Activated CD4-positive, alpha-beta T cell treated with anti-CD3 and anti-CD28 coated beads for 4 hours (primary cell): ENCODE measurements around the gene ATP5F1D.
A peak's percentile ranks its signal among the peaks of the same experiment; 100 is the strongest.

Source experiments
- DNase-seq, 2 donors: peaks; one replicate each; pipeline ENCODE4 v3.0.0-alpha.2; 2020

The ATP5F1D gene

GRCh38 chr19:1248139-1248785 lies 6.7 kb downstream of the ATP5F1D start, which contains the start of gene MIDN:
MIDN (plus strand) TSS chr19:1248583; CDS start chr19:1250297, 1,714 bp downstream.
- DNase-seq, result peak; percentile 69 to 77

DNA sequence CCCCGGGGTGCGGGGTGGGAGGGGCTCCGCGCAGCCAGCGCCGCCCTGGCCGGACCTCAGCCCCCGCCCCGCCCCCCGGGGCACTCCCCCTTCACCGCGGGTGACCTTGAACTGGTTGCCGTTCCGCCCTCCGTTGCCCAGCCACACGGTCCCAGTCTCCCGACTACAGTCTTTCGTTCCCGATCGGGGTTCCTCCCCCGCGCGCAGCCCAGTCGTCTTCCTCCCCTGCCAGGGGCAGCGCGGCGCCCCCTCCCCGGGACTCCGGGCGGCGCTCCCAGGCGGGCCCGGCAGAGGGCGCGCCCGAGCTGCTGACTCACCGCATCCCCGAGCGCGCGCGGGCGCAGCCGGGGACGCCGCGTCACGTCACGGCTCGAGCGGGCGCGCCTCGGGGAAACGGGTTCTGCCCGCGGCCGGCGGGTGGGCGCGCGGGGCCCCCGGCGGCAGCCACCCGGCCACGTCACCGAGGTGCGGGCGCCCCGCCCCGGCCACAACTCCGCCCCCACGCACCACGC lies 7.3 kb downstream of the ATP5F1D start:
- peak; percentile 83 to 87 for DNase-seq

DNA sequence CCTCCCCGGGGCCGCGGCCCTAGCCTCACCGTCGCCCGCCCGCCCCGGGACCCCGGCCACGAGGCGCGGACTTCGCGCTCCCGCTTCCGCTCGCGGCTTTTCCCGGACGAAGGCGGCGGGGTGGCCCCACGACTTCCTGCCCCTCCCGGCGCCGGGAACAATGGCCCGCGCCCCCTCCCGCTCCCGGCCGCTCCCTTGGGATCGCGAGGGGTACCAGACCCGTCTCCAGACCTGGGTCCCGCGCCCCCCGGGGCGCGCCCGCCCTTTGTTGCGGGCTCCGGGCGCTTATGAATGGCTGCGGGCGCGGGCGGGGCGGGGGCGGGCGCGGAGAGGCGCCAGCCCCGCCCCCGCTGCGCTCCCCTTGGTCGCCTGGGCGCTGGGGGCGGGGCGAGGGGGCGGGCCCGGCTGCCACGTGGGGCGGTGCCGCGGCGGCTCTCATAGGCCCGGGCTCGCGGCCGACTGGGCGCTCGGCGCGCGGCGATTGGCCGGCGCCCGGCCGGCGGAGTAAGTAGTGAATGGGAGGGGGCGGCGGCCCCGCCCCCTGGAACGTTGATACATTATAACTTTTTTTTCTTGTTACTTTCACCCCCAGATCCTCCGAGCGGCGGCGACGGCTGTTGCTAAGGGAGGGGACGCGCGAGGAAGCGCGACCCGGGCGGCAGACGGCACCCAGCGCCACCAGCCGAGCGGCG lies 7.9 kb downstream of the ATP5F1D start:
- peak; percentile 92 to 94 for DNase-seq

DNA sequence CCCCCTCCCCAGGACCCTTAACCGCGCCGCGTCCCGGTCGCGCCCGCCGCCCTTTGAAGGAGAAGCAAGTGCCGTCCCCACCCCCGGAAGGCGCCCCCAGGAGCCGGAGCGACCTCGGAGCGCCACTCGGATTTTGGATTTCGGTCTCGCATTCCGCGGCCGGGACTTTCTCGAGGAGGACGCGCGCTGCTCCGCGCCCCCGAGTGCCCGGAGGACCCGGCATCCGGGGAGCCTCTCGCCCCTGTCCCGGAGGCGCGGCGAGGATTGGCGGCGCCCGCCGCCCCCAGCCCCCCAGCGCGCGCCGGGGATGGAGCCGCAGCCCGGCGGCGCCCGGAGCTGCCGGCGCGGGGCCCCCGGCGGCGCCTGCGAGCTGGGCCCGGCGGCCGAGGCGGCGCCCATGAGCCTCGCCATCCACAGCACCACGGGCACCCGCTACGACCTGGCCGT lies 8.5 kb downstream of the ATP5F1D start:
- no peak for DNase-seq

GRCh38 chr19:1250437-1251260 lies 9.1 kb downstream of the ATP5F1D start:
- peak; percentile 51 to 64 for DNase-seq

- DNase-seq, result peak; percentile 67 to 75
Measured at GRCh38 chr19:1251330-1252220, 10.0 kb downstream of the ATP5F1D start.

GRCh38 chr19:1252221-1252820 lies 10.8 kb downstream of the ATP5F1D start:
- DNase-seq, result peak; percentile 51 to 63

- DNase-seq, result peak; percentile 61 to 74
Measured at GRCh38 chr19:1252821-1253513, 11.4 kb downstream of the ATP5F1D start.

GRCh38 chr19:1253514-1254080 lies 12.0 kb downstream of the ATP5F1D start:
- no peak for DNase-seq

DNA sequence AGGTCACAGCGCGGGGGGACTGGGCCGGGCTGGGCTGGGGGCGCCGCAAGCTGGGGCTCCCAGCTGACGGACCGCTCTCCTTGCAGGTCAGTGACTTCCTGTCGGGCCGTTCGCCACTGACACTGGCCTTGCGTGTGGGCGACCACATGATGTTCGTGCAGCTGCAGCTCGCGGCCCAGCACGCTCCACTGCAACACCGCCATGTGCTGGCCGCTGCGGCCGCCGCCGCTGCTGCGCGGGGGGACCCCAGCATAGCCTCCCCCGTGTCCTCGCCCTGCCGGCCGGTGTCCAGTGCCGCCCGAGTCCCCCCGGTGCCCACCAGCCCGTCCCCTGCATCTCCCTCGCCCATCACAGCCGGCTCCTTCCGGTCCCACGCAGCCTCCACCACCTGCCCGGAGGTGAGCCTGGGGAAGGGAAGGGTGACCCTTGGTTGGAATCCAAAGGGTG lies 12.6 kb downstream of the ATP5F1D start:
- no peak for DNase-seq

DNA sequence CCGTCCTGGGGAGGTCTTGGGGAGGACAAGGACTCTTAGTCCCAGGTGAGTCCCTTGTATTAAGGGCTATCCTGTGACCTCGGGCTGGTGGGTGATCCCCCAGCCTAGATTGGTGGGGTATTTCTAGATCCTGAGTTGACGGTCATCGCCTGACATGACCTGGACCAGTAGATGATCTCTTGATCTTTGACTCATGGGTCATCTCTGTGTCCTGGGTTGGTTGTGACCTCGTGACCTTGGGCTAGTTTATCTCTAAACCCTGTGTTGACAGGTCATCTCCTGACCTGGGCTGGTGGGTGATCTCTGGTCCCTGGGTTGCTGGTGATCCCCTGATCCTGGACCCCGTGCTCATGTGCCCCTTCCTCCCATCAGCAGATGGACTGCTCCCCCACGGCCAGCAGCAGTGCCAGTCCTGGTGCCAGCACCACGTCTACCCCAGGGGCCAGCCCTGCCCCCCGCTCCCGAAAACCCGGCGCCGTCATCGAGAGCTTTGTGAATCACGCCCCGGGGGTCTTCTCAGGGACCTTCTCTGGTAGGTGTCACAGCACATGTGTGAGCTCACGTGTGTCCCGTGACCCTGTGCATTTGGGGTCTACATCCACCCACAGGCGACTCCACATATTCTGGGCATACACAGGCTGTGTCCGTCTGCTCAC lies 13.1 kb downstream of the ATP5F1D start:
- no peak for DNase-seq

- no peak for DNase-seq
Measured at GRCh38 chr19:1255186-1256161, 13.9 kb downstream of the ATP5F1D start.

DNA sequence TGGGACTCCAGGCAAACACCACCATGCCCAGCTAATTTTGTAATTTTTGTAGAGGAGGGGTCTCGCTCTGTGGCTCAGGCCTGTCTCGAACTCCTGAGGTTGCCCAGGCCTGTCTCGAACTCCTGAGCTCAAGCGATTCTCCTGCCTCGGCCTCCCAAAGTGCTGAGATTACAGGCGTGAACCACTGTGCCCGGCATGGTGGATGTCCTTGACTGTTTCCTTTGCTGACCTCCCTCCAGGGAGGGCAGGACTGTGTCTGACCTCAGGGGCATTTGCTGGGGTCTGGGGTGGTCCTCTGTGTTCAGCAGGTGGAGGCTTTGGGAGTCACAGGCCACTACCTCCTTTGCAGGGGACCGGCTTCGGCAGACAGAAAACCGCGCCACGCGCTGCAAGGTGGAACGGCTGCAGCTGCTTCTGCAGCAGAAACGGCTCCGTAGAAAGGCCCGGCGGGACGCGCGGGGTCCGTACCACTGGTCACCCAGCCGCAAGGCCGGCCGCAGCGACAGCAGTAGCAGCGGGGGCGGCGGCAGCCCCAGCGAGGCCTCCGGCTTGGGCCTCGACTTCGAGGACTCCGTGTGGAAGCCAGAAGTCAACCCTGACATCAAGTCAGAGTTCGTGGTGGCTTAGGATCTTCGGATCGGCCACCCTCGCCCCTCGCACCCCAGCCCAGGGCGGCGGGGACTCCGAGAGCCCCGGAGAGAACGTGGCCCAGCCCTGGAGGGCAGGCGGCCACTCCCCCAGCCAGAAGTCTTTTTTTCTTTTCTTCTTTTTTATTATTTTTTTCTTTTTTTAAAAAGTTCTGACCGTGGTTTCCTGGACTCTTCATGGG lies 15.3 kb downstream of the ATP5F1D start:
- DNase-seq, result no peak

DNA sequence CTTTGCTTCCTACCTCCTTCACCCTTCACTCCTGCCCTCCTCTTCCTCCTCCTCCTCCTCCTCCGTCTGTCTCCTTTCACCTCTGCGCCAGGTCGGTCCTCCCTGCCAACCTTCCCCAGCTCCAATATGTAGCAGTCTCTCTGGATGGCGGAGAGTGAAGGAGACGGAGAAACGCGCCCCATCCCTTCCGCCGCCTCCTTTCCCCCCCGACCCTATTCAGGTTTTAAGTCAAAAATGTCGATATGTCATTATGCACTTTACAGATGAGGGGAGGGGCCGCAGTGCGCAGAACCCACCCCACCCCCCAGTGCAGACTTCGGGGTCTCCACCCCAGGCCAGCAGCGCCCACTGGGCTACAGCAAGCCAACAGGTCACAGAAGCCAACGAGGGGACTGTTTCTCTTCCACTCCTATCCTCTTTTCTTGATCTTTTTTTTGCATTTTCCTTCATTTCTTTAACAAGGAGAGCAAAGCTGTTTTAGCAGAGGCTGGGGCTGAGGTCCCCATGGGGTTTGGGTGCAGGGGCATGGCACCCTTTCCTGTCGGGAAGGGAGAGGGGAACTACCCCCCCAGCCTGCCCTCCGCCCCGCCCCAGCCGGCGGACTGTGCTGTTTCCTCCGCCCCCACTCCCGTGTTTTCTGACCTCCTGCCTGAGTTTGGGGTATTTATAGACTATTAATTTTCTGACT lies 16.1 kb downstream of the ATP5F1D start:
- no peak for DNase-seq

GRCh38 chr19:1258163-1258492 lies 16.6 kb downstream of the ATP5F1D start:
- no peak for DNase-seq

DNA sequence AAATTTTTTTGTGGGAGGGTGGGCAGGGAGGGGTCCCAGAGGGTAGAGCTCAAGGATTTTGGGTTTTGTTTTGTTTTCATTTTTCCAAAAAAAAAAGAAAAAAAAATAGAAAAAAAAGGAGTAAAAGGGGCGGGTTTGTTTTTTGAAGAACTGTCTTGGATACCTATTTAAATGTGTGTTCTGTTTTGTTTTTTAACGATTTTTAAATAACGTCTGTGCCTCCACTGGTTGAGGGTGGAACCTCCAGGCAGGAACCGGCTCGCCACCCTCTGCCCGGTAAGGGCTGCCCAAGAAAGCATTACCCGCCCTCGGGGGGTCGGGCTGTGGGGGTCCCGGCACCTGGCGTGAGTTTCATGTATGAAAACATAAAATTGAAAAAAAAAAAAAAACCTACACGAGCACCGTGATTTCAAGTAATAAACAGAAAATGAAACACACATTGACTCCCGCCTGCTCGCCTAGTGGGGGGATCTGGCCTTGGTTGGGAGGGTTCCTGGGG lies 17.2 kb downstream of the ATP5F1D start:
- no peak for DNase-seq

- DNase-seq, result peak; percentile 52 to 68
Measured at GRCh38 chr19:1259206-1259875, 17.8 kb downstream of the ATP5F1D start.
